SU-DHL-6 (cell line): Measurements from ENCODE around the gene HES7.
A peak's percentile ranks its signal among the peaks of the same experiment; 100 is the strongest.

ENCODE experiments used
- H2AFZ ChIP-seq: fragments of 200-600 bp; sonication (generic); 2 replicates; pipeline ENCODE4 v1.6.1; 2014; ENCODE audit warnings: low read depth, mild to moderate bottlenecking, moderate library complexity, mixed read lengths, antibody characterized with exemption, low read length; ENCODE audit not compliant: severe bottlenecking
- H3F3A ChIP-seq: fragments of 200-600 bp; shearing (Covaris generic); 2 replicates; pipeline ENCODE4 v1.6.0; 2016; ENCODE audit warnings: antibody characterized with exemption, mild to moderate bottlenecking; ENCODE audit not compliant: insufficient read depth
- H3K27ac ChIP-seq: fragments of 200-600 bp; sonication (generic); 2 replicates; pipeline ENCODE4 v1.5.1; 2016; ENCODE audit warnings: low read depth, mild to moderate bottlenecking, low read length, moderate library complexity, mixed read lengths
- H3K27me3 ChIP-seq: fragments of 200-600 bp; sonication (generic), shearing (Covaris generic); 2 replicates; pipeline ENCODE4 v1.6.0; 2014; ENCODE audit warnings: mild to moderate bottlenecking, low read length
- H3K36me3 ChIP-seq: fragments of 200-600 bp; sonication (generic); 2 replicates; pipeline ENCODE4 v1.6.1; 2014; ENCODE audit warnings: mild to moderate bottlenecking, low read length, mixed read lengths
- H3K4me2 ChIP-seq: fragments of 300-600, 200-600 bp; shearing (Covaris generic), sonication (generic); 2 replicates; pipeline ENCODE4 v1.6.0; 2014; ENCODE audit warnings: low read length, low read depth, mild to moderate bottlenecking; ENCODE audit not compliant: poor library complexity, severe bottlenecking
- H3K4me3 ChIP-seq: fragments of 200-600 bp; sonication (generic); 2 replicates; pipeline ENCODE4 v1.5.1; 2014; ENCODE audit warnings: antibody characterized with exemption, low read length, mild to moderate bottlenecking, mixed read lengths; ENCODE audit not compliant: insufficient read depth, poor library complexity, severe bottlenecking
- H3K79me2 ChIP-seq: fragments of 200-600 bp; sonication (generic); 2 replicates; pipeline ENCODE4 v1.6.1; 2014; ENCODE audit warnings: mild to moderate bottlenecking, low read length, moderate library complexity; ENCODE audit not compliant: insufficient read depth
- H3K9ac ChIP-seq: fragments of 200-600 bp; sonication (generic); 2 replicates; pipeline ENCODE4 v1.7.0; 2014; ENCODE audit warnings: mild to moderate bottlenecking, low read length
- H3K9me2 ChIP-seq: fragments of 200-600 bp; sonication (generic); replicated peaks from 2 replicates; pipeline ENCODE4 v1.6.1; 2014; ENCODE audit warnings: low read length; ENCODE audit not compliant: insufficient read depth
- H3K9me3 ChIP-seq: fragments of 200-600 bp; sonication (generic); 2 replicates; pipeline ENCODE4 v1.6.1; 2014; ENCODE audit warnings: low read length, mixed read lengths; ENCODE audit not compliant: insufficient read depth
- H4K20me1 ChIP-seq: fragments of 200-600 bp; sonication (generic); 2 replicates; pipeline ENCODE4 v1.6.1; 2014; ENCODE audit warnings: low read depth, mild to moderate bottlenecking, antibody characterized with exemption, low read length, moderate library complexity, mixed read lengths
- CTCF ChIP-seq: fragments of 200-600 bp; sonication (generic); IDR thresholded peaks from one replicate; pipeline ENCODE4 v1.5.1; 2017; ENCODE audit warnings: antibody characterized with exemption, mild to moderate bottlenecking, low read length, moderate library complexity; ENCODE audit not compliant: insufficient read depth, poor library complexity, severe bottlenecking
- EZH2phosphoT487 ChIP-seq: fragments of 200-600 bp; sonication (generic), shearing (Covaris generic); conservative IDR thresholded peaks from 2 replicates; pipeline ENCODE4 v1.6.1; 2018; ENCODE audit warnings: mild to moderate bottlenecking, antibody characterized with exemption, low read length, moderate library complexity, mixed read lengths

HES7 gene

GRCh38 chr17:8166731-8167130, 42.8 kb upstream of the HES7 start:
- H3K36me3 ChIP-seq = no peaks in the 10 kb centered on the region
- no peak overlapping the region for H3K27ac ChIP-seq
- TF ChIP-seq CTCF (no peak), EZH2phosphoT487 (no peak)
- no peaks in the 10 kb centered on the region for H3K9me3 ChIP-seq
- H3K4me2 ChIP-seq = no peak overlapping the region
- peaks cover 13% of the 10 kb centered on the region for H3F3A ChIP-seq
- H4K20me1 ChIP-seq = no peaks in the 10 kb centered on the region
- peaks cover 10% of the 10 kb centered on the region for H3K79me2 ChIP-seq
- no peak overlapping the region for H2AFZ ChIP-seq
- no peaks in the 10 kb centered on the region for H3K9me2 ChIP-seq
- H3K27me3 ChIP-seq = no peaks in the 10 kb centered on the region
- no peak overlapping the region for H3K4me3 ChIP-seq
- no peak overlapping the region for H3K9ac ChIP-seq

- Histone ChIP-seq H2AFZ (no peak overlapping the region), H3K4me3 (no peak overlapping the region), H3K9me2 (no peaks in the 10 kb centered on the region), H4K20me1 (no peaks in the 10 kb centered on the region), H3K36me3 (no peaks in the 10 kb centered on the region), H3F3A (peaks cover 20% of the 10 kb centered on the region), H3K27me3 (no peaks in the 10 kb centered on the region), H3K79me2 (peaks cover 13% of the 10 kb centered on the region), H3K9me3 (no peaks in the 10 kb centered on the region), H3K27ac (no peak overlapping the region), H3K4me2 (no peak overlapping the region), H3K9ac (no peak overlapping the region)
- TF ChIP-seq EZH2phosphoT487 (no peak), CTCF (no peak)
These were observed 40.9 kb upstream of the HES7 start for GRCh38 chr17:8164815-8165131.

GRCh38 chr17:8163978-8164814, 40.3 kb upstream of the HES7 start:
- H3K4me3 ChIP-seq = no peak overlapping the region
- no peaks in the 10 kb centered on the region for H3K9me2 ChIP-seq
- peaks cover 13% of the 10 kb centered on the region for H3K79me2 ChIP-seq
- no peak for TF ChIP-seq CTCF
- no peak for TF ChIP-seq EZH2phosphoT487
- peak overlapping the region; percentile 87 for H2AFZ ChIP-seq
- H3K9ac ChIP-seq = peak overlapping the region; percentile 99
- peak overlapping the region; percentile 58 for H3K4me2 ChIP-seq
- no peaks in the 10 kb centered on the region for H3K27me3 ChIP-seq
- no peaks in the 10 kb centered on the region for H3K9me3 ChIP-seq
- H3K27ac ChIP-seq = no peak overlapping the region
- no peaks in the 10 kb centered on the region for H4K20me1 ChIP-seq
- no peaks in the 10 kb centered on the region for H3K36me3 ChIP-seq
- peaks cover 20% of the 10 kb centered on the region for H3F3A ChIP-seq
